ENCODE data around the gene CCNK.

DNA sequence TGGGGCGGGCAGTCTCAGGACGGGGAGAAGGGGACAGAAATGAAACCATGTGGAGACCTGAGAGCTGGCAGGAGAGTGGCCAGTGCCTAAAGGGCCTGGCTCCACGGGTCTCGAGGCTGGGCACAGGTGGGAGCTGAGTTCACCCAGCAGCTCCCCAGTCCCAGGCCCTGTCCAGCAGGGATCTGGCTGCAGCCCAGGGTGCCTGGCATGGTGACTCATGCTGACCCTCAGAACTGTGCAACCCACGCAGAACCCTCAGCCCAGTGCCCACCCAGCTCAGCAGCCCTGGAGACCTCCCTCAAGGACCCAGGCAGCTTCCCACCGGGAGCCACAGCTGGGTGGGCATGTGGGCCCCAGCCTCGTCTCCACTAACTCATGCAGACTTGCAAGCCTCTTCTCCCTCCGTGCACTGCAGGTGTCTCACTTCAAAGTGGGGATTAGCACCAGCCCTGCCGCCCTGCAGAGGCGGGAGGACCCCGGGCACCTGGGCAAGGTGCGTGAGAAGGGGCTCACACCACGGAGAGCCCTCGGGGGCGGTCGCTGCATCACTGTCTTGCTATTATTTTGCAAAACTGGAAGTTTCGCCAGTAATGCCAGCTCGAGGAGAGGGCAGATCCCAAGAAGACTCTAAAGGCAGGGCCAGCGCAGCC is 46.3 kb downstream of the CCNK start:
- TF ChIP-seq, protein P1, sequence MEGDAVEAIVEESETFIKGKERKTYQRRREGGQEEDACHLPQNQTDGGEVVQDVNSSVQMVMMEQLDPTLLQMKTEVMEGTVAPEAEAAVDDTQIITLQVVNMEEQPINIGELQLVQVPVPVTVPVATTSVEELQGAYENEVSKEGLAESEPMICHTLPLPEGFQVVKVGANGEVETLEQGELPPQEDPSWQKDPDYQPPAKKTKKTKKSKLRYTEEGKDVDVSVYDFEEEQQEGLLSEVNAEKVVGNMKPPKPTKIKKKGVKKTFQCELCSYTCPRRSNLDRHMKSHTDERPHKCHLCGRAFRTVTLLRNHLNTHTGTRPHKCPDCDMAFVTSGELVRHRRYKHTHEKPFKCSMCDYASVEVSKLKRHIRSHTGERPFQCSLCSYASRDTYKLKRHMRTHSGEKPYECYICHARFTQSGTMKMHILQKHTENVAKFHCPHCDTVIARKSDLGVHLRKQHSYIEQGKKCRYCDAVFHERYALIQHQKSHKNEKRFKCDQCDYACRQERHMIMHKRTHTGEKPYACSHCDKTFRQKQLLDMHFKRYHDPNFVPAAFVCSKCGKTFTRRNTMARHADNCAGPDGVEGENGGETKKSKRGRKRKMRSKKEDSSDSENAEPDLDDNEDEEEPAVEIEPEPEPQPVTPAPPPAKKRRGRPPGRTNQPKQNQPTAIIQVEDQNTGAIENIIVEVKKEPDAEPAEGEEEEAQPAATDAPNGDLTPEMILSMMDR (IDR thresholded peaks at IDR 0.05; ENCODE audit: insufficient read depth, low read length, poor library complexity, severe bottlenecking) = no peak
- no peak for TF ChIP-seq EZH2phosphoT487 (conservative IDR thresholded peaks at IDR 0.05; ENCODE audit: low read length)

All from SU-DHL-6 (cell line).